Subcutaneous adipose tissue (tissue), 4 donors: ENCODE data around the gene PCBD2. TPM values are rescaled to one million over a fixed set of nuclear protein-coding genes. Genes with fewer than 3 reads are reported as not detected.

Experiments
- small RNA-seq: library from RNA; depleted of rRNA; stranded (forward); fragments of <200 nt; gene quantifications from one replicate; pipeline ENCODE3, GENCODE V24; 2016
- total RNA-seq, 4 donors: library from RNA; depleted of rRNA; stranded (reverse); fragments of >200 nt; gene quantifications; one replicate each; pipeline ENCODE4 v1.1.0, GENCODE V29; 2016
- TF ChIP-seq, protein P1 (sequence below): fragments of 450-650 bp; IDR thresholded peaks from one replicate; pipeline ENCODE4 v1.5.1; 2016; ENCODE audit warnings: low read depth, mild to moderate bottlenecking, control low read depth, antibody characterized with exemption, moderate library complexity

Gene PCBD2
- total RNA-seq, 4 donors from 2014 or later, result 4.6 to 7.5 (median 6.6) TPM

DNA sequence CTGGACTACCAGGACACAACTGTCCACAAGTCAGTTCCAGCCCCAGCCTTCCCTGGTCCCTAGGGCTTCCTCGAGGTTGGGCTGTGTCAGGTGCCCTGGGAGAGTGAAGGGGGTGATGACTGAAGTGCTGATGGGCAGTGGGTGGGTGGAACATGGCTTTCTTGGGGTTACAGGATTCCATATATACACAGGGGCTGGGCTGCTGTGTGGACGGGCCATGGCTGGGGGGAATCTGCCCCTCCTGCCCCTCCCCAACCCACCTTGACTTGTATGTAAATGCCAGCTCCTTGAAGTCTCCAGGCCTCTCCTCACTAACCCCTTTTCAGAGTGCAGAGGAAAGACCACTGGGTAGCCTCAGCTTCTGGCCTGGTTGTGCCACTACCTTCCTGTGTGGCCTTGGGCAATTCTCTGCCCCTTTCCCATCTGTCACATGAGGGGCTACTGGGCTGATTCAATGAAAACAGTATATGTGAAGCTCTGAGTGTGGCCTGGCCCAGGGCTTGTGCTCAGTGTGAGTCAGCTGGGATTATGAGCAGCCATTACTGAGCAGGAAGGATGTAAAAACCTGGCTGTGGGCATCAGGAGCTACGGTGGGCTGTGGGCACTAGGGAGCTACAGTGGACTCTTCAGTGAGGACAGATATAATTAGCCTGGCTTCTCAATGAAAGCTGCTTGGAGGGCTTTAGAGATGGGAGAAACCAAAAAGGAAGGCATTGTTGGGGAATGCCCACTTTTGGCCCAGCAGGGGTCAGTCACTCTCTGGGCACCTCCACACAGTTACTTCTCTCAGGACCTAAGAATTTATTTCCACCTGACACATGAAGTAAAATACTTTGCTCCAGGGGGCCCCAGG is 105.8 kb downstream of the PCBD2 start:
- TF ChIP-seq, protein P1, sequence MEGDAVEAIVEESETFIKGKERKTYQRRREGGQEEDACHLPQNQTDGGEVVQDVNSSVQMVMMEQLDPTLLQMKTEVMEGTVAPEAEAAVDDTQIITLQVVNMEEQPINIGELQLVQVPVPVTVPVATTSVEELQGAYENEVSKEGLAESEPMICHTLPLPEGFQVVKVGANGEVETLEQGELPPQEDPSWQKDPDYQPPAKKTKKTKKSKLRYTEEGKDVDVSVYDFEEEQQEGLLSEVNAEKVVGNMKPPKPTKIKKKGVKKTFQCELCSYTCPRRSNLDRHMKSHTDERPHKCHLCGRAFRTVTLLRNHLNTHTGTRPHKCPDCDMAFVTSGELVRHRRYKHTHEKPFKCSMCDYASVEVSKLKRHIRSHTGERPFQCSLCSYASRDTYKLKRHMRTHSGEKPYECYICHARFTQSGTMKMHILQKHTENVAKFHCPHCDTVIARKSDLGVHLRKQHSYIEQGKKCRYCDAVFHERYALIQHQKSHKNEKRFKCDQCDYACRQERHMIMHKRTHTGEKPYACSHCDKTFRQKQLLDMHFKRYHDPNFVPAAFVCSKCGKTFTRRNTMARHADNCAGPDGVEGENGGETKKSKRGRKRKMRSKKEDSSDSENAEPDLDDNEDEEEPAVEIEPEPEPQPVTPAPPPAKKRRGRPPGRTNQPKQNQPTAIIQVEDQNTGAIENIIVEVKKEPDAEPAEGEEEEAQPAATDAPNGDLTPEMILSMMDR, result no peak

DNA sequence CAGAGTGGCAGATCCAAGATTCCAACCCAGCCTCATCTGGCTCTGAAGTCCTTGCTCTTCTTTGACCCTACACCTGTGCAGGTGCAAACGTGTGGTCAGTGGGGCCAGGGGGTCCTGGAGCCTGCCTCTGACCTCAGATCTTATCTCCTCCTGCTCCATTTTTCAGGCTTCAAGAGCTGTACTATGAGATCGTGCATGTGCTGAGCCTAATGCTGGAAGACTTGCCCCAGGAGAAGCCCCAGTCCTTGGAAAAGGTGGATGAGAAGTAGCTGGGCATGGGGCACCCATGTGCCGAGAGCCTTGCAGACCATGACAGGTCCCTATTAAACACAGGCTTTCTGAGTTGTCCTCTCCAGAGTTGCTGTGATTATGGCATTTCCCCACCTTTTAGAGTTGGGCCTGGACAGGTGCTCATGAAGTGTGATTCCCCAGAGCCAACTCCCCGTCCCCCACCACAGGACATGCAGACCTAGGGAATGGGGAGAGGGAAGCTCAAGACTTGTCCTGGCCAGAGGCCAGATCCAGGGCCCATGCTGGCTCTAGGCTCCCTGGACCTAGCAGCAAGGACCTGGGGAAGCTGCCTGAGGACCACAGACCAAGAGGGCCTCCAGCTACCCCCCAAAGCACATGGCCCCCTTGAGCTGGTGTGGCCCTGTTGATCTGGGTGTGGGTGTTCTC is 106.6 kb downstream of the PCBD2 start:
- TF ChIP-seq, protein P1, result no peak

DNA sequence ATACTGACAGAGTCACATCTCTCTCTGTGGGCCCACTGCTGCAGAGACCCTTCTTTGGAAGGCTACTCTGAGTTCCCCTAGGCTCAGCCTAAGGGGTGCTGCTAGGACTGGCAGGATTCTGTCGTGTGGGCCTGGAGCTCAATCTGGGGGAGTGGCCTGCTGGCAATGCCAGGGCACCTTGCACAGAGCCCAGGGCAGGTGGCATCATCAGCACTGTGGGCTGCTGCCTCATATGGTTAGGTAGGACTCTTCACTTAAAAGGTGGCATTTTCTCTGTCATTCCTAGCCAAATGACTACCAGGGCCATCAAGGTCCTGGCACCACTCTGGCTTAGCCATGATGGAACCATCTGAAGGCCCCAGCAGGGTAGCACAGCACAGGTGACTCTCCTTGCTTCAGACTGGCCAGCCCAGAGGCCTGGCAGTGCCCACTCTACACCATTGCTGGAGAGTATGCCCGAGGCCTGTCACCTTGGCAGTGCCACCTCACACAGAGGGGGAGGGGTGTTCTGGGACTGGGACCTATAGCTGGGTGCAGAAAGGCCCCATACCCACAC is 107.2 kb downstream of the PCBD2 start:
- TF ChIP-seq, protein P1, result no peak

Small RNA genes lying within 50 kb of the gene (small RNA-seq; reads per million reads assigned to genes)
- gene MIR4461 (not detected), gene MTND3P25 (not detected), gene MTND4LP30 (not detected)

Other genes with a start within 250 kb of the PCBD2 start
- gene CAMLG, start 166.6 kb upstream of the PCBD2 start, total RNA-seq, result 10 to 100 TPM; 26.9 to 53.7 (median 48.3) TPM
- 10 to 100 TPM; 42.2 to 62.5 (median 49.2) TPM for gene DDX46, start 146.4 kb upstream of the PCBD2 start, total RNA-seq
- gene C5orf24, start 59.2 kb upstream of the PCBD2 start, total RNA-seq, result 10 to 100 TPM; 35.5 to 75.2 (median 38.5) TPM
- gene TXNDC15, start 30.8 kb upstream of the PCBD2 start, total RNA-seq, result 10 to 100 TPM; 46.1 to 66.6 (median 56.5) TPM
- gene CATSPER3, start 62.8 kb downstream of the PCBD2 start, total RNA-seq, result under 1 TPM in 2 of 4 donors, not detected in 2; 0.34 to 0.98 TPM
- 1 to 10 TPM in 1 of 4 donors, not detected in 3; 3.5 TPM for gene PITX1, start 129.1 kb downstream of the PCBD2 start, total RNA-seq